A673 (cell line): ENCODE data around the gene LHFPL2. TPM values are rescaled to one million over a fixed set of nuclear protein-coding genes. Genes with fewer than 3 reads are reported as not detected.

ENCODE experiments used
- BruUV-seq: library from RNA; stranded (reverse); fragments of 400-500 nt; replicated peaks from 2 replicates; lab custom pipeline; 2021; lab: Mats Ljungman, UMichigan
- CTCF ChIA-PET: fragments of 300-600 bp; sonication (Branson Sonifier 250); formaldehyde crosslinking; loops from one replicate; lab custom pipeline; 2022; ENCODE audit warnings: antibody characterized with exemption; lab: Charles Lee
- POLR2A ChIA-PET: fragments of 300-600 bp; sonication (Branson Sonifier 250); formaldehyde crosslinking; loops from one replicate; lab custom pipeline; 2022; ENCODE audit warnings: antibody characterized with exemption; ENCODE audit not compliant: low non-redundant PET; lab: Charles Lee
- DNase-seq: peaks from one replicate; pipeline ENCODE4 v3.0.0-alpha.2; 2015; ENCODE audit warnings: low spot score
- H3K27ac ChIP-seq: fragments of 200-600 bp; sonication (generic); 2 replicates; pipeline ENCODE4 v1.5.1; 2016; ENCODE audit warnings: mixed run types, low read depth, mild to moderate bottlenecking, mixed read lengths, antibody characterized with exemption, low read length; ENCODE audit not compliant: poor library complexity, severe bottlenecking
- H3K27me3 ChIP-seq: fragments of 200-600 bp; sonication (generic); replicated peaks from 2 replicates; pipeline ENCODE4 v1.6.1; 2017; ENCODE audit warnings: mixed run types, low read depth, mild to moderate bottlenecking, mixed read lengths, antibody characterized with exemption, low read length; ENCODE audit not compliant: insufficient read depth, poor library complexity
- H3K36me3 ChIP-seq: fragments of 200-600 bp; sonication (generic); 2 replicates; pipeline ENCODE4 v1.6.1; 2016; ENCODE audit warnings: mixed run types, mild to moderate bottlenecking, mixed read lengths, antibody characterized with exemption, low read length; ENCODE audit not compliant: insufficient read depth, poor library complexity, severe bottlenecking
- H3K4me1 ChIP-seq: fragments of 200-600 bp; sonication (generic); 2 replicates; pipeline ENCODE4 v1.6.1; 2017; ENCODE audit warnings: mixed run types, mild to moderate bottlenecking, mixed read lengths, antibody characterized with exemption, low read length; ENCODE audit not compliant: insufficient read depth, poor library complexity, severe bottlenecking
- H3K4me3 ChIP-seq: fragments of 200-600 bp; sonication (generic); 2 replicates; pipeline ENCODE4 v1.5.1; 2016; ENCODE audit warnings: low read depth, mixed run types, mild to moderate bottlenecking, mixed read lengths, low read length; ENCODE audit not compliant: poor library complexity, severe bottlenecking
- H3K9me3 ChIP-seq: fragments of 200-600 bp; sonication (generic); 2 replicates; pipeline ENCODE4 v1.6.1; 2016; ENCODE audit warnings: mixed run types, low read depth, mild to moderate bottlenecking, mixed read lengths, antibody characterized with exemption, low read length; ENCODE audit not compliant: poor library complexity, severe bottlenecking
- EZH2 ChIP-seq: fragments of 200-600 bp; sonication (generic); IDR thresholded peaks from 2 replicates; pipeline ENCODE4 v1.6.1; 2017; ENCODE audit warnings: borderline replicate concordance, low read depth, mild to moderate bottlenecking, mixed read lengths, antibody characterized with exemption, low read length; ENCODE audit not compliant: poor library complexity, severe bottlenecking
- intact Hi-C: fragments of 100-400 bp; cut with micrococcal nuclease; formaldehyde crosslinking; loops from one replicate; pipeline ENCODE4 v1.10.0; 2022; ENCODE audit not compliant: unreplicated experiment
- total RNA-seq: library from RNA; stranded (reverse); gene quantifications from 2 replicates; pipeline ENCODE4 v1.2.3, GENCODE V29; 2021
- TF ChIP-seq, protein P1 (sequence below): fragments of 300-800, 200-600 bp; sonication (generic); conservative IDR thresholded peaks from 2 replicates; pipeline ENCODE4 v1.5.1; 2017; ENCODE audit warnings: low read depth, mild to moderate bottlenecking, antibody characterized with exemption, low read length, moderate library complexity, mixed read lengths

The LHFPL2 gene
- total RNA-seq, 1 experiment from 2014 or later = 6.2 TPM

DNA sequence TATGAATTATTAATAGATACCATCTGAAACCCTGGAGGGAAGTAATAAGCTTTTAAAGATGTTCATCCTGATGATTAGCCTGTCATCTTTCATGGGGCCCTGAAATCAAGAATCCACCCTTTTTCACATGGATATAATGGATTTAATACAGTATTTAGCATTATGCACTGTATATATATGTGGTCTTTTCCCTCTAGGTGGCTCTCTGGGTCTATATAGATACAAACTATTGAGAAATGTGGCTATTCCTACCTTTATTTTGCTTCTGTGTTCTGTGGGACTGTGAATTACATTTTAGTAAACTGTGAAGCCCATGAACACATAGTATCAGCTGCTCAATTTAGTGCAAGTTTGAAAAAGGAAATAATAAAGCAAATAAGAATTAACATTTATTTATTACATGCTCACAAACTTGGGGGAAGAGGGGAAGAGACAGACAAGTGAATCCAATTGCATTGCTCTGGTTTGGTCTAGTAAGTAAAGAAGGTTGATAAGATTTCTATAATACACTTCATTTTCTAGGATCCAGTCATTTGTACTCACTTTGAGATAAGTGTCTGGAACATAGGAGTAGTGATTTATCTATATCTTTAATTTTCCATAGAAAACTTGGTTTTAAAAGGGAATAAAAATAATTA, 176.0 kb downstream of the LHFPL2 start:
- Histone ChIP-seq H3K36me3 (no peaks in the 10 kb centered on the region), H3K9me3 (no peaks in the 10 kb centered on the region), H3K27me3 (no peaks in the 10 kb centered on the region), H3K4me1 (no peaks in the 10 kb centered on the region), H3K27ac (no peak overlapping the region), H3K4me3 (no peak overlapping the region)
- POLR2A ChIA-PET = no interaction called here
- CTCF ChIA-PET = interaction anchor here (0.7 kb wide), 1 partner anchor 11 kb away, joined by 7 read pairs; no protein-coding TSS in a partner anchor
- DNase-seq = peak; percentile 54
- intact Hi-C loops = loop anchor here (5.0 to 10.0 kb wide), 3 partner anchors 162 to 495 kb away; no protein-coding TSS in a partner anchor
- TF ChIP-seq, protein P1, sequence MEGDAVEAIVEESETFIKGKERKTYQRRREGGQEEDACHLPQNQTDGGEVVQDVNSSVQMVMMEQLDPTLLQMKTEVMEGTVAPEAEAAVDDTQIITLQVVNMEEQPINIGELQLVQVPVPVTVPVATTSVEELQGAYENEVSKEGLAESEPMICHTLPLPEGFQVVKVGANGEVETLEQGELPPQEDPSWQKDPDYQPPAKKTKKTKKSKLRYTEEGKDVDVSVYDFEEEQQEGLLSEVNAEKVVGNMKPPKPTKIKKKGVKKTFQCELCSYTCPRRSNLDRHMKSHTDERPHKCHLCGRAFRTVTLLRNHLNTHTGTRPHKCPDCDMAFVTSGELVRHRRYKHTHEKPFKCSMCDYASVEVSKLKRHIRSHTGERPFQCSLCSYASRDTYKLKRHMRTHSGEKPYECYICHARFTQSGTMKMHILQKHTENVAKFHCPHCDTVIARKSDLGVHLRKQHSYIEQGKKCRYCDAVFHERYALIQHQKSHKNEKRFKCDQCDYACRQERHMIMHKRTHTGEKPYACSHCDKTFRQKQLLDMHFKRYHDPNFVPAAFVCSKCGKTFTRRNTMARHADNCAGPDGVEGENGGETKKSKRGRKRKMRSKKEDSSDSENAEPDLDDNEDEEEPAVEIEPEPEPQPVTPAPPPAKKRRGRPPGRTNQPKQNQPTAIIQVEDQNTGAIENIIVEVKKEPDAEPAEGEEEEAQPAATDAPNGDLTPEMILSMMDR = peak; percentile 45; the same call in 1 of the 2 replicates
- no peak for TF ChIP-seq EZH2
- no TSS peak for BruUV-seq

DNA sequence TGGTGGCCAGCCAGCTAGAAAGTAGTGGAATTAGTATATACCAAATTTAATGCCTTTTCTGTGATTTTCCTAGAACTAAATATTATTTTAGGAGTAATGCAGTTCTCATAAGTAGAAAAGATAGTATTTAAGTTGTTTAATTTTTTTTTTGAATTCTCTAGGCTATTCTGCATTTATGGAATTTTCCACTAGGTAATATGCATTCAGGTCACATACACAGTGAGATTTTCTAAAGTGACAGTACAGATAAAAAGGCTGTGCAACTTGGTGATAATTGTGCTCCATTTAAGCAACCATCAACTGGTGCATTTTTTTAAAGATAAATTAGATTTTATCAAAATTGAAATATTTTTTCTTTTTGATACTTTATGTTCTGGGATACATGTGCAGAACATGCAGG, 176.7 kb downstream of the LHFPL2 start:
- Histone ChIP-seq H3K4me1 (no peaks in the 10 kb centered on the region), H3K27me3 (no peaks in the 10 kb centered on the region), H3K4me3 (no peak overlapping the region), H3K36me3 (no peaks in the 10 kb centered on the region), H3K27ac (no peak overlapping the region), H3K9me3 (no peaks in the 10 kb centered on the region)
- ChIA-PET POLR2A (no interaction called here), CTCF (no interaction called here)
- intact Hi-C loops = loop anchor here (5.0 to 10.0 kb wide), 3 partner anchors 163 to 495 kb away; no protein-coding TSS in a partner anchor
- TF ChIP-seq, protein P1 = no peak
- no peak for TF ChIP-seq EZH2
- no TSS peak for BruUV-seq
- no peak for DNase-seq

DNA sequence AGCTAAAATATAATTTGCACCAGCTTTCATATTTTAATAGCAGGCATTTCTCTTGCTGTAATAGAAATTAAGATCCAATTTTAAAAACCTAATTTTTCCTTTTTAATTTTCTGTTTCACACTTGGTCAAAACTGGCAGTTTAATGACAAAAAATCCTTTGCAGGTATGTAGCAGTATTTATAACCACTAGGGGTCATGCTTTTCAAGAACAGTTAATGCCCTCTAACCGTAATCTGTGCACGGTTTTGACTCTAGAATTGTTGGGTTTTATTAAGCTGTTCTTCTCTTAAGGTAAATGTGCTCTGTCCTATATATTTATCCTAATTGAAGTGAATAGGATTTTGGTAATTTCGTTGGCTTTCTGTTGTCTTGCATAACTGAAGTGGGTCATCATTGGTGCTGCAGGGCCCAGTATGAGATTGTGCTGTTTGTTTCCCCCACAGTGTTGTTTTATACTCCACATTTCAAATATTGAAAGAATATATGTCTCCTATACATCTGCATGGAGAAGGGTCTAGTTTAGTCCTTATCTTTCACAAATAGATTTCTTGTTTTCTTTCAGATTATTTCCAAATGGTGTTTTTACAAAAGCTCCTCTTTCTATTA, 180.7 kb downstream of the LHFPL2 start:
- intact Hi-C loops = no loop called here
- BruUV-seq = no TSS peak
- peak; percentile 60 for DNase-seq
- Histone ChIP-seq H3K36me3 (no peaks in the 10 kb centered on the region), H3K27me3 (no peaks in the 10 kb centered on the region), H3K4me3 (no peak overlapping the region), H3K9me3 (no peaks in the 10 kb centered on the region), H3K4me1 (no peaks in the 10 kb centered on the region), H3K27ac (no peak overlapping the region)
- POLR2A ChIA-PET = no interaction called here
- TF ChIP-seq, protein P1 = peak; percentile 76
- no peak for TF ChIP-seq EZH2
- CTCF ChIA-PET = interaction anchor here (0.5 to 1.3 kb wide), 2 partner anchors 37 to 418 kb away, joined by 3 read pairs; no protein-coding TSS in a partner anchor
